ENCODE data around the gene SCART1. TPM values are rescaled to one million over a fixed set of nuclear protein-coding genes. Genes with fewer than 3 reads are reported as not detected.

Gene SCART1
- total RNA-seq, 1 experiment from 2014 or later: 3.7 TPM

DNA sequence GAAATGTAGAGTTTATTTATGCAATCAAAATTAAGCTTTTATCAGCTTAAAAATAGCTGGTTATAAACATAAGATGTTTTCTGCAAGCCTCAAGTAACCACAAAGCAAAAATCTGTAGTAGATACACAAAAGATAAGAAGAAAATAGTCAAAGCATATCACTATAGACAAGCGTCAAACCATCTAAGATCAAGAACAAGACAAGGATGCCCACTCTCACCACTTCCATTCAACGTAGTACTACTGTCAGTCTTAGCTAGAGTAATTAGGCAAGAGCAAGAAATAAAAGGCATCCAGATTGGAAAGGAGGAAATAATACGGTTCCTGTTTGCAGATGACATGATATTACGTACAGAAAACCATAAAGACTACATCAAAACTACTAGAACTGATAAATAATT, 56.0 kb downstream of the SCART1 start:
- no peaks in the 10 kb centered on the region for H4K20me1 ChIP-seq (ENCODE audit: insufficient read depth)
- ATAC-seq (no peak), DNase-seq (ENCODE audit: low read depth, low spot score) (no peak)
- H3K4me2 ChIP-seq (ENCODE audit: low read length): no peak overlapping the region
- POLR2A ChIA-PET: no interaction called here
- RAD21 ChIA-PET (ENCODE audit: low non-redundant PET in 1 of 2, low total read pairs in 2 of 2, uncharacterized antibody in 2 of 2, unreplicated experiment in 2 of 2): no interaction called here
- no peaks in the 10 kb centered on the region for H3K9me3 ChIP-seq (ENCODE audit: control insufficient read depth in 1 of 2, insufficient read depth in 1 of 2, low read depth in 1 of 2, low read length in 2 of 2)
- H3K9me2 ChIP-seq (ENCODE audit: insufficient read depth): no peaks in the 10 kb centered on the region
- no peak for TF ChIP-seq YY1 (IDR thresholded peaks at IDR 0.05; ENCODE audit: extremely low read depth, insufficient replicate concordance, low read depth, low read length)
- TF ChIP-seq JUND (IDR thresholded peaks at IDR 0.05): no peak
- no peak for TF ChIP-seq FOSL1 (IDR thresholded peaks at IDR 0.05; ENCODE audit: low read depth)
- no peak for TF ChIP-seq SP1 (IDR thresholded peaks at IDR 0.05; ENCODE audit: low read depth)
- no TSS peak for BruUV-seq (replicated peaks)
- H3K4me3 ChIP-seq (replicated peaks in 1 of 2; ENCODE audit: low read depth in 1 of 2, low read length in 2 of 2): no peak overlapping the region
- no peaks in the 10 kb centered on the region for H3K4me1 ChIP-seq (ENCODE audit: control insufficient read depth in 1 of 2, insufficient read depth in 2 of 2, low read length in 2 of 2)
- no peak overlapping the region for H2AFZ ChIP-seq (ENCODE audit: low read depth, low read length, poor library complexity, severe bottlenecking)
- CTCF ChIA-PET: interaction anchor here (0.7 kb wide), 1 partner anchor 11 kb away, joined by 3 read pairs; no protein-coding TSS in a partner anchor
- H3K9ac ChIP-seq (ENCODE audit: low read length): no peak overlapping the region
- no peaks in the 10 kb centered on the region for H3K36me3 ChIP-seq (ENCODE audit: control insufficient read depth in 1 of 2, insufficient read depth in 2 of 2, low read length in 2 of 2)
- H3K79me2 ChIP-seq (ENCODE audit: insufficient read depth, low read length): no peaks in the 10 kb centered on the region
- intact Hi-C loops (cut with micrococcal nuclease): no loop called here
- no peaks in the 10 kb centered on the region for H3K27me3 ChIP-seq (ENCODE audit: insufficient read depth, low read length)
- H3K27ac ChIP-seq (ENCODE audit: low read depth, low read length): no peak overlapping the region

DNA sequence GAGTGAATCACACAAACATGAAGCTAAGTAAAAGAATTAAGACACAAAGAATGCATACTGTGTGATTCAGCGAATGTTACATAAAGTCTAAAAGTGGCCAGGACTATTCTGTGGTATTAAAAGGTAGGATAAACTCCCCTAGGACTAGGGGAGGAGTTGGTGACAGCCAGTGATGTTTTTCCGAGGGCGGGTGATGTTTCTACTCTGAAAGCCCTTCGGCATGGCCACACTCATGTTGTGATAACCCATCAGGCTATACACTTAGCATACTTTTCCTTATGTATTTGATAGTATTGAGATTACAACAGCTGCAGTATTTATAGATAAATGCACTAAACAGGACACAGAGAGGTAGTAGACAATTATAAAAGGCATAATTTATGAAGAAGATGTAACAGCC, 57.7 kb downstream of the SCART1 start:
- ATAC-seq (no peak), DNase-seq (ENCODE audit: low read depth, low spot score) (no peak)
- intact Hi-C loops (cut with micrococcal nuclease): no loop called here
- H4K20me1 ChIP-seq (ENCODE audit: insufficient read depth): no peaks in the 10 kb centered on the region
- TF ChIP-seq EZH2phosphoT487 (IDR thresholded peaks at IDR 0.05; ENCODE audit: borderline replicate concordance) (no peak), YY1 (IDR thresholded peaks at IDR 0.05; ENCODE audit: extremely low read depth, insufficient replicate concordance, low read depth, low read length) (no peak), CEBPB (IDR thresholded peaks at IDR 0.05; ENCODE audit: low read depth) (no peak), SP1 (IDR thresholded peaks at IDR 0.05; ENCODE audit: low read depth) (no peak), SIN3A (IDR thresholded peaks at IDR 0.05; ENCODE audit: low read depth) (no peak), ELF1 (IDR thresholded peaks at IDR 0.05; ENCODE audit: borderline replicate concordance, low read depth) (no peak), CBX3 (IDR thresholded peaks at IDR 0.05; ENCODE audit: low read depth) (no peak)
- TF ChIP-seq, protein P1, sequence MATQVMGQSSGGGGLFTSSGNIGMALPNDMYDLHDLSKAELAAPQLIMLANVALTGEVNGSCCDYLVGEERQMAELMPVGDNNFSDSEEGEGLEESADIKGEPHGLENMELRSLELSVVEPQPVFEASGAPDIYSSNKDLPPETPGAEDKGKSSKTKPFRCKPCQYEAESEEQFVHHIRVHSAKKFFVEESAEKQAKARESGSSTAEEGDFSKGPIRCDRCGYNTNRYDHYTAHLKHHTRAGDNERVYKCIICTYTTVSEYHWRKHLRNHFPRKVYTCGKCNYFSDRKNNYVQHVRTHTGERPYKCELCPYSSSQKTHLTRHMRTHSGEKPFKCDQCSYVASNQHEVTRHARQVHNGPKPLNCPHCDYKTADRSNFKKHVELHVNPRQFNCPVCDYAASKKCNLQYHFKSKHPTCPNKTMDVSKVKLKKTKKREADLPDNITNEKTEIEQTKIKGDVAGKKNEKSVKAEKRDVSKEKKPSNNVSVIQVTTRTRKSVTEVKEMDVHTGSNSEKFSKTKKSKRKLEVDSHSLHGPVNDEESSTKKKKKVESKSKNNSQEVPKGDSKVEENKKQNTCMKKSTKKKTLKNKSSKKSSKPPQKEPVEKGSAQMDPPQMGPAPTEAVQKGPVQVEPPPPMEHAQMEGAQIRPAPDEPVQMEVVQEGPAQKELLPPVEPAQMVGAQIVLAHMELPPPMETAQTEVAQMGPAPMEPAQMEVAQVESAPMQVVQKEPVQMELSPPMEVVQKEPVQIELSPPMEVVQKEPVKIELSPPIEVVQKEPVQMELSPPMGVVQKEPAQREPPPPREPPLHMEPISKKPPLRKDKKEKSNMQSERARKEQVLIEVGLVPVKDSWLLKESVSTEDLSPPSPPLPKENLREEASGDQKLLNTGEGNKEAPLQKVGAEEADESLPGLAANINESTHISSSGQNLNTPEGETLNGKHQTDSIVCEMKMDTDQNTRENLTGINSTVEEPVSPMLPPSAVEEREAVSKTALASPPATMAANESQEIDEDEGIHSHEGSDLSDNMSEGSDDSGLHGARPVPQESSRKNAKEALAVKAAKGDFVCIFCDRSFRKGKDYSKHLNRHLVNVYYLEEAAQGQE (IDR thresholded peaks at IDR 0.05; ENCODE audit: low read depth): no peak
- POLR2A ChIA-PET: no interaction called here
- H3K9ac ChIP-seq (ENCODE audit: low read length): no peak overlapping the region
- no TSS peak for BruUV-seq (replicated peaks)
- RAD21 ChIA-PET (ENCODE audit: low non-redundant PET in 1 of 2, low total read pairs in 2 of 2, uncharacterized antibody in 2 of 2, unreplicated experiment in 2 of 2): no interaction called here
- H3K9me2 ChIP-seq (ENCODE audit: insufficient read depth): no peaks in the 10 kb centered on the region
- no peaks in the 10 kb centered on the region for H3K27me3 ChIP-seq (ENCODE audit: insufficient read depth, low read length)
- CTCF ChIA-PET: no interaction called here
- no peaks in the 10 kb centered on the region for H3K79me2 ChIP-seq (ENCODE audit: insufficient read depth, low read length)
- no peak overlapping the region for H3K4me3 ChIP-seq (replicated peaks in 1 of 2; ENCODE audit: low read depth in 1 of 2, low read length in 2 of 2)
- H2AFZ ChIP-seq (ENCODE audit: low read depth, low read length, poor library complexity, severe bottlenecking): no peak overlapping the region
- no peak overlapping the region for H3K27ac ChIP-seq (ENCODE audit: low read depth, low read length)
- H3K9me3 ChIP-seq (ENCODE audit: control insufficient read depth in 1 of 2, insufficient read depth in 1 of 2, low read depth in 1 of 2, low read length in 2 of 2): no peaks in the 10 kb centered on the region
- no peak overlapping the region for H3K4me2 ChIP-seq (ENCODE audit: low read length)
- H3K4me1 ChIP-seq (ENCODE audit: control insufficient read depth in 1 of 2, insufficient read depth in 2 of 2, low read length in 2 of 2): no peaks in the 10 kb centered on the region
- no peaks in the 10 kb centered on the region for H3K36me3 ChIP-seq (ENCODE audit: control insufficient read depth in 1 of 2, insufficient read depth in 2 of 2, low read length in 2 of 2)

Data from HCT116 (cell line).